ENCODE results near the gene TMEM156.
"Not testable (repeated sequence)": the region's sequence is repeated elsewhere in the genome, so short reads cannot be mapped to it uniquely, and the experiment has no call there.

TMEM156 gene

DNA sequence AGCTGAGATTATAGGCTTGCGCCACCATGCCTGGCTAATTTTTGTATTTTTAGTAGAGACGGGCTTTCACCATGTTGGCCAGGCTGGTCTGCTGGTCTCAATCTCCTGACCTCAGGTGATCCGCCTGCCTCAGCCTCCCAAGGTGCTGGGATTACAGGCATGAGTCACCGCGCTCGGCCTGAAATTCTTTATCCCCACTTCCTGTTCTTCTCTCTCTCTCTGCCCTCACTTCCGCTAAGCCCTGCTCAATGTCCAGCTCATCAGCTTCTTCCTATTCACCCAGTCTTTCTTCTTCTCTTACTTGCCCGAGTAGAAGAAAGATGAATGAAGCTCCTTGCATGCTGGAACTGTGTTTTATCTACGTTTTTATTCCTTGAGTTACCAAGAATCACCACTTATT lies 43.9 kb downstream of the TMEM156 start:
- not testable (repeated sequence) for DNase-seq

GRCh38 chr4:38987491-38987890 lies 44.7 kb downstream of the TMEM156 start:
- DNase-seq = no peak

- no peak for DNase-seq
Observed at GRCh38 chr4:38985410-38986100, 46.7 kb downstream of the TMEM156 start.

DNA sequence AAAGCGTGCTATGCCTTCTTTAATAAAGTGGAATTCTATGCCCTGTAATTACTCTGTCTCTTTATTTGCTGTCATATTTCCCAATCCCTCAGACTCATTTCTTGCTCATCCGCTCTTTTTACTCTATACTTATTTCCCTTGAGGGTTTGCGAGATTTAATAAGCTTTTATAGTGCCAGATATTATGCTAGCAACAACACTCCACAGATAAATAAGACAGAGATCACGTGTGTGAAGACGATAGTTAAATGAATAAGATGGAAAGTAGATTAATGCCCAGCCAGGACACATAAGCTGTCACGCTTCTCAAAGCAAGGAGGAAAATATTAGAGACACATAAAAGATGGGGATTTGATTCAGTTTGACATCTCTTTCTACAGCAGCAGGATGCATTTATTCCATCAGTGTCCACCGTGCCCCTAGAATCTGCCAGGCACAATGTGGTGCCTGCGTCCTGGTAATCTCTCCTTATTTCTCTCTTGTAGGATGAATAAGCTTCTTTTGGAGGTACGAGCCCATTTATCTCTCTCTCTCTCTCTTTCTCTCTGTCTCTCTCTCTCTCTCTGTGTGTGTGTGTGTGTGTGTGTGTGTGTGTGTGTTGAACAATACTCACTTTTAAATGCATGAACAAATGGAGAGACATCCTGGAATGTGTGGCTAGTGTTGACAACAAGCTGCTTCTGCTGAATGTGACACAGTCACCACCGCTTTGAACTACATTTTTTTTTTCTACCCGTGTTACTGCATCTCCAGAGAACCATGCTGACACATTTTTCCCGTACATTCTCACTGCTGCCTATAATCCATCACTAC lies 48.2 kb downstream of the TMEM156 start:
- no peak for DNase-seq

DNA sequence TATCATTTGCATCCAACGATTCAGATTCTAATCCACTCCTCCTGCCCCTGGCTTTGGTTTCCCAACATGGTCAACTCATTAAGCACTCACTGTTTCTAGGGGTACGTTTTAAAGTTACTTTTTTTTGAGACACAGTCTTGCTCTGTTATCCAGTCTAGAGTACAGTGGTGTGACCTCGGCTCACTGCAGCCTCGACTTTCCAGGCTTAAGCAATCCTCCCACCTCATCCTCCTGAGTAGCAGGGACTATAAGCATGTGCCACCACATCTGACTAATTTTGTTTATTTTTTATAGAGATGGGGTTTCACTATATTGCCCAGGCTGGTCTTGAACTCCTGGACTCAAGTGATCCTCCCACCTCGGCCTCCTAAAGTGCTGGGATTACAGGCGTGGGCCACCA lies 48.9 kb downstream of the TMEM156 start:
- DNase-seq = no peak

- DNase-seq = no peak
Observed at GRCh38 chr4:38982361-38983095, 49.7 kb downstream of the TMEM156 start.

DNA sequence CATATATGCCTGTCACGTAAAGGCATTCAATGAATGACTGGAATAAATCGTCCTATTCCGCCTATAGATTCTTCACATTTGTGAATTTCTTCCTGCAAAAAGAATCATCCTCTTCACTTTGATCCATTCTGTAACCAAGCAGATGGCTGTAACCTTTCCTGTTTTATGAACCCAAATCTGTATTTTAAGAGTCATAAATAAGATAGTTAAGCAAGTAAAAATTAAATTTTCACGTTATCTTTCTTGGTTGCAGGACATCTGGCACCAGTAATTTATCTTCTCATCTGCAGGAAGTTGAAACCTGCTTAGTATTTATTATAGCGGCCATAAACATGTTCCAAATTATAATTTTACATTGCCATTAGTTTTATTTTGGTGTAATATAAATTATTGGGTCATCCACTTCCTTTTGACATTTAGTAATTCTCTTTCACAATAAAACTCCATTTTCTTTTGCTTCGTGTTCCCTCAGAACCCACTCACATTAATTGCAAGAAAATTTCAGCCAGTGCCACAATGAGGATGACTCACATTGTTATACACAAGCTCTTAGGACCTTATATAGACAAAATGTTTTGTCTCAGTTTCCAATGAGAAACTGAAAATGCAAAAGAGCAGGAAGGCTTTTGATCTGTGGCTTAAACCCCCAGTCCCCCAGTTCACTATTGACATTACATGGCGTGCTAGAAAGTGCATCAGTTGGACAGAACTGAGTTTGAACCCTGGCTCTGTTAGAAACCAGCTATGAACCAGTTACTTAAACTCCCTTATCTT lies 51.1 kb downstream of the TMEM156 start:
- no peak for DNase-seq

DNA sequence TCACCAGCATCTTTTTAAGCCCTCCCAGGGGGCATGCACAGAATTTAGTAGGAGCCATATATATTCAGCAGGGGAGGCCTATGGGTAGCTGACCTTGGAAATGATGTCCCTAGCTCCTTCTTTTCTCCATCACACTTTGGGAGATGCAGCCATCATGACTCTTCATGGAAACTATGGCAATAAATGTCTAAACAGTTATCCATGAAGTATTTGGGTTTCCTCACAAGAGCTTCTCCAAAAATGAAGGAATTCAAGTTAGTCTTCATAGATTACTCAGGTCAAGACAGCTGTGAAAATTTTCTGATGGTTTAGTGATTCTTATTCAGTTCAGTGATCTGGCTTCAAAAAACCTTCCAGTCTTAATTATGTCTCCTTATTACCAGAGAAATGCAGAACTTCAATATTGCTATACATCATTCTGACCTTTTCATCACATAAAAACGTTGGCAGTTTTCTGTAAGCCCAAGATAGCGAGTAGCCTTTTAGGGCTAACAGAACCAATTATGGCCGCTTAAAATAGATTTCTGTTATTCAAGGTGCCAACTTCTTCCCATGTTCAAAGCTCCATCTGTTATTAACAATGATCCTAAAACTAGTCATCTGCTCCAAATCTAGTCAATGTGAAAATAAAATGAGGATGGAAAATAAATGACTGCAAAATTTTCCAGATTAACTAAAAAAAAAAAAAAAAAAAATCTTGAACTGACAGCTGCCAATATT lies 52.5 kb downstream of the TMEM156 start:
- no peak for DNase-seq

DNA sequence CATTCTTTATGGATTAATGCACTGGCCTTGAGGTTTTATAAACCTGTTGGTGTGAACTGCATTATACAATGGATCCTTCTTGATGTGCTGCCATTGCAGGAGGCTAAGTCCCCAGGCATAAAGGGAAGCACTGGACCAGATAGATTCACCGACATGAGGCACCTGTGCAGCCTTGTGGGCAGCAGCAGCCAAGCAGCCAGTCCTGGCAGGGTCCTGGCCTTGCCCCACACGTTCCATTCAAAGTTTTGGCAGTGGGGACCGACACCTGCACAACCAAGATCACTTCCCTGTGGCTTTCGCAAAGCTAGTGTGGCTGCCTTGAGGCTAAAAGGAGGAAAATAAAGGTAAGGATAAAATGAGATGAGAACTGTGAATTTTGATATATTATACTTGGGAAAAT lies 53.1 kb downstream of the TMEM156 start:
- DNase-seq = no peak

- DNase-seq = no peak
Observed at GRCh38 chr4:38976308-38976707, 55.9 kb downstream of the TMEM156 start.

DNA sequence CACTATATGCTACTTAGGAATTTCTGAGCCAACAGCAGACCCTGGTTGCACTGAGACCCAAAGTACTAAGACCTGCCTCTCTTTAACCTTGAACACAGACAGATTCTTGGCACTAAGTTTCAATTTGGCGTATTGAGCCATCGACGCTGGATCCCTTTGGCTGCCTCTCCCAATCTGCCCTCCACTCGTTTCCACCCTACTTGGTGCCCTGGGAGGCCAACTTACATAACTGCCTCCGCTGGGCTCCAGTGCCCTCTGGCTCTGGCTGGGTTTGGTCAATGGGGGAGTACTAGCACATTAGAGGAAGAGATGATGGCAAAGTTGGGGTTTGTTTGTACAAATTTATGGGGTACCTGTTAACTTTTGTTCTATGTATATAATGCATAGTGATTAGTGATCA lies 63.5 kb downstream of the TMEM156 start:
- no peak for DNase-seq

DNA sequence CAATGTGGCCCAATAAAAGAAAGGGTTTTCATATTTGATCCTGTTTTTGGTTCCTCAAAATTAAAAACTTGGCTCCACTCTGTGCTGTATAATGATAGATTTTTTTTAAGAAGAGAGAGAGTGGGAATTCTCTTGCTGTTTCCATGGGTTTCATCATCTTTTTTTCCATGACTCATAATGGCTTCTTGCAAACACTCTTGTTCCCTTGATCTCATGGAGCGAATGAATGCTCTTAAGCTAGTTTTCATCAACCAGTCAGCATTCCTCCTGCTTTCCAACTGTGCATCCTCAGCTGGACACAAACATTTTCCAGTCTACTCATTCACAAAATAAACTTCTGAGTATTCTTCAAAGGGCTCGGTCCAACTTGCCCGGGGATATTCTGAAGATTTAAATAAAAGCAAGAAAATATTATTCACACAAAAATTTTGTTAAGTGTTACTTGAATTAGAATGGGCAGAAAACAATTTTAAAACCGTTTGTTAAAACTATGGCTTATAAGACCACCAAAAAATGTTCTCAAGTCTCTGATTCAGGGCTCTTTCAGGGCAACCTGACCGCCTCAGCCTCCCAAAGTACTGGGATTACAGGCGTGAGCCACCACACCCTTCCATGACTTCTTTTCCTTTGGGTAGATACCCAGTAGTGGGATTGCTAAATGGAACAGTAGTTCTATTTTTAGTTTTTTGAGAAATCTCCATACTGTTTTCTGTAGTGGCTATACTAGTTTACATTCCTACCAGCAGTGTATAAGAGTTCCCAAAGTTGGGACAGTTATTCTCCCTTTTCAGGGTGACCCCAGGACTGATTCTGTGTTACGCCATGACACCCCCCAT lies 64.7 kb downstream of the TMEM156 start:
- DNase-seq = no peak

DNA sequence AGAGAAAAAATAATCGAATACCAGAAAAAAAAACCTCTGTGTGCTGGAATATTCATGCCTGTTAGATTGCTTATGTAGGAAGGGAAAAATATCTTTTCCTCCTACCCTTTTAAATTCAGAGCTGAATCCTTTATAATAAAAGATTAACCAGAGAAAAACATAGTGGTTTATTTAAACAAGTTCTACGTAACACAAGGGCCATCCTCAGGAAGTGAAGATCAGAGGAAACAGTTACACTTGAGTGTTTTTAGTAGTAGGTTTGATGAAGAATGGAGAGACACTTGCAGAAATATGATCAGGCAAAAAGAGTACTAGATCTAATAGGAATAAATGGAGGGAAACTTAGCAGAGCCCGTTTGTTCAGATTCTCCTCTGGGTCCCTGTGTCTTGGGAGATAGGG lies 66.3 kb downstream of the TMEM156 start:
- no peak for DNase-seq

GRCh38 chr4:38964942-38965775 lies 67.0 kb downstream of the TMEM156 start:
- DNase-seq = no peak

DNA sequence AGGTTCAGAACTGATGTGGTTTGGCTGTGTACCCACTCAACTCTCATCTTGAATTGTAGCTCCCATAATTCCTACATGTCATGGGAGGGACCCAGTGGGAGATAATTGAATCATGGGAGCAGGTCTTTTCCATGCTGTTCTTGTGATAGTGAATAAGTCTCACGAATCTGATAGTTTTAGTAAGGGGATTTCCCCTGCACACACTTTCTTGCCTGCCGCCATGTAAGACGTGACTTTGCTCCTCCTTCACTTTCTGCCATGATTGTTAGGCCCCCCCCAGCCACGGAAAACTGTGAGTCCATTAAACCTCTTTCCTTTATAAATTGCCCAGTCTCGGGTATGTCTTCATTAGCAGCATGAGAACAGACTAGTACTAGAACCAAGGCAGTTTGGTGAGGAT lies 73.0 kb downstream of the TMEM156 start:
- DNase-seq = not testable (repeated sequence)

DNA sequence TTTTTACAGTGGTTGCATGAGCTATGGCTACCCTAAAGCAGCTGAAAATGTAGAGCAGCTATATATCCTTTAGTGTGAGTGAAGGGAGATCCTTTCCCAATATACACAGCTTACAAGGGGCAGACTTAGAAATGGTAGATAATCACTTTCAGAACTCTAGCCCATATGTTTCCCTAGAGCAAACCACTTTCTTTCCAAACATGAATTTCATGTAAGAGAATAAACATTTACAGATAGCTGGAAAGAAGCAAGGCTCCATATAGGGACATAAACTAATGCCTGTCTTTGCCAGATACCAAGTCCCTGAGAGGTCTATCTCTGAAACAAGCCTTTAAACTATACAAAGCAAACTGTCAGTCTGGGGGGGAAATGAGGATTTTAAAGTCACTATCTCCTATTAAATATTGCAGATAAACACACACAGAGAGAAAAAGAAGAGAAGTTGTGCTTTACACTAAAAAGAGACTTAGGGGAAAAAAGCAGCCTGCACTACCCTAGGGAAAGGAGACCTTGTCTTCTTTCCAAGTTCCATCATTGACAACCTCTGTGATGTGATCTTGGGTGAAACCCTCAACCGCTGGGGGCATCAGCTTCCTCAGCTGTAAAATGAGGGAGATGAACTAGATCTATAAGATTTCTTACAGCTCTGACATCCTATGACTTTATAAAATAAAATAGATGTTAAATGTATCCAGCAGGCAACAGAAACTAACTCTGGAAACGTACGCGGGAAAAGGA lies 73.6 kb downstream of the TMEM156 start:
- DNase-seq = no peak

- no peak for DNase-seq
Observed at GRCh38 chr4:38957893-38958292, 74.3 kb downstream of the TMEM156 start.

- DNase-seq = no peak
Observed at GRCh38 chr4:38957261-38957815, 74.9 kb downstream of the TMEM156 start.

GRCh38 chr4:38955957-38956356 lies 76.3 kb downstream of the TMEM156 start:
- DNase-seq = no peak
